GM21528 (cell line): ENCODE results near the gene IGLL5.

ENCODE experiments used
- ATAC-seq: cut with Tn5 transposase; IDR thresholded peaks from one replicate; pipeline ENCODE4 v1.9.1; 2021; ENCODE audit warnings: mild to moderate bottlenecking, moderate library complexity; ENCODE audit not compliant: unreplicated experiment, low FRiP score

IGLL5 gene

DNA sequence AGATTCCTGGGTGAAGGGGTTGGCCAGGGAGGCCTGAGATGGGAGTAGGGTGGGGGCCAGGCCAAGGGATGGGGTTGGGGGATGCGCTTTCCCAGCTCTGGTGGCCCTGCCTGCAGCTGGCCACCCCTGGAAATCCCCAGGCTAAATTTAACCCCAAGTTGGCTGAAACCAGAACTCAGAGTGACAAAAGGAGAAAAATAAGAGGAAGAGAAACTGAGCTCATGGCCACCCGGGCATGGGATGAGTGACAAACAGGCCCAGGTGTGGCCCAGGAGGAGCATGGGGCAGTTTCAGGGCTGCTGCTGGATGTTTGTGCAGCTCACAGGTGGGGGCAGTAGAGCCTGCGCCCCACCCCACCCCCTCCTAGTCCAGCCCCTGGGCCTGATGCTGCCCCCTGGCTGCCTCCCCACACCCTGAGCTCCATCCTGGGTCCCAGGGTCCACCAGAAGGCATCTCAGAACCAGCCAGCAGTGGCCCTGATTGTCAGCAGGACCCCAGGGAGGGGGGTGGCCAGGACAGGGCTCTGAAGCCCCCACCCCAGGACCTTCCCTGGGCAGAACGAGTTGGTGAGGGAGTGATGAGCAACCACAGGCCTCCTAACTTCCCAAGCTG is 48.0 kb downstream of the IGLL5 start:
- peak; percentile 78 for ATAC-seq

DNA sequence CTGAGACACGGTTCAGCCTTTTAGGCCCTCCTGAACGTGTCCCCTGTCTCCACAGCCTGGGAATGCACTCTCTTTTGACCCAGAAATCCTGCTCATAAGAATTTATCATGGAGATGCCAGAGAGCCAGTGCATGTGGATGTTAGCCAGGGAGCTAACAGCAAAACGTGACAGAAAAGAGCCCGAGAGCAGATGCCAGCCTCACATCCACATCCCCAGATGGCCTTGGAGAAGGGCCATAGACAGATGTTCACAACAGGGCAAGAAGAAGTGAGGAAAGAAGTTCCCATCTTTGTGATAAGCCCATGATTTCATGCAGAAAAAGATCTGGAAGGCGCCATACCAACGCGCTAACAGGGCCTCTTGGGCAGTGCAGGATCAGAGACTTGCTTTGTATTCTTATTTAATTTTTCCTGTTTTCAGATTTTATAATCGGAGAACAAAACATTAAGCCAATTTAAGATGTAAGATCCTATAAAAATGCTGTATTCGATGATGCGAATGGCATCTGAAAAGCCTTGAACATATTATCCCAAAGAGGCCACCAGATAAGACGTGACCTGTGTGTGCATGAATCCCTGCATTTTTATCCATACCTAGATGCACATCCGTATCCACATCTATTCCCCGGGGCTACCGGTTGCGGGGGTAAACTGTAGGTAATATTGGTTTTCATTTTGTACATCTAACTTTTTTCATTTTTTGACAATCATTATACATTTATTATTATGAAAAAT is 48.7 kb downstream of the IGLL5 start:
- no peak for ATAC-seq

DNA sequence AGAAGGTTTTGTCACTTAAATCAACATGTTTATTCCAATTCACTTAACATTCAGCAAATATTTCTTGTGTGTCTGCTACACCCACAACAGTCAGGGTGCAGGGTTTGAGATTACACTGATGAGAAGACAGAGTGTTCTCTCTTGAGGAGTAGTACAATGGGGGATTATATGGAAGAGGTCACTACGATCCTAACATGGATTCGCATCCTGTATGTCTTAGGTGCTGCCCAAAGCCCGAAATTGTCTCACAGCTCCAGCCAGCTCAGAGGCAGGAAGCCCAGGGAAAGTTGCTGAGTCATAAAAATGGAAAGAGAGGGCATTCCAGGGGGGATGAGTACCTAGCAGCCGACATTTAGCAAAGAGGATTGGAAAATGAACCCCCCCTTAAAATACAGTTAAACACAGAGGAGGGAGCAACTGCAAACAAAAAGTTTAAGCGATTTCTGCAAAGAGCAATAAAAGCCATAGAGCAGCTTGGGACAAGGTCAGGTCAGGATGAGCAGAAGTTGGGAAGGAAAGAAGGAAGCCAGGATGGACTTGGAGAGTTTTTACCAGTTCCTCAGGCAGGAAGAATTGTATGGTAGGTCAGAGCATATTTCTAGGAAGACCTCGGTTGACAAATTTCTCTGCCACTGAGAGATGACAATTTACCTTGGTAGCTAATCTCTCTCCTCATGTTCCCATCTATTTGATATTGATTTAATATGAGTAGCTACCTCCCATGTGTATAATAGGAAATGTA is 49.5 kb downstream of the IGLL5 start:
- ATAC-seq = no peak

DNA sequence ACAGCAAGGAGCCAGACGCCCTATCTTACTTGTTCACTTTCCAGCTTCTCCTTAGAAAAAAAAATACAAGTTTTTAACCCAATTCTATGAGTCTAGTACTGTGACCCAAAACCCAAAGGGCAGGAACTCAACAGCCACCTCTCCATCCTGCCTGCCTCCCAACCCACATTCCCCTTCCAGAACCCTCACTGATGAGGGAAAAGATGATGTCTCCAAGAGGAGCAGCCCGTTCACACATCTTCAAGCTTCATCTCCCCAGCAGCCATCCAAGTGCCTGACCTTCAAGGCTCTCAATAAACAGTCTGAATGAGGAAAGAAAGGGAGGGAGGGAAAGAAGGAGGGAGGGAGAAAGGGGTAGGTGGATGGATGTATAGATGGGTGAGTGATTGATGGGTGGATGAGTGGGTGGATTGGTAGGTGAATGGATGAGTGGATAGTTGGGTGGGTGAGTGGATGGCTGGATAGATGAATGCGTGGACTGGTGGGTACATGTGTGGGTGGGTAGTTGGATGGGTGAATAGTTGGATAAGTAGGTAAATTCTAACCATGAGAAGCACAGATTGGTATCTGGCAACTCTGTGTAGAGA is 50.4 kb downstream of the IGLL5 start:
- ATAC-seq = no peak

DNA sequence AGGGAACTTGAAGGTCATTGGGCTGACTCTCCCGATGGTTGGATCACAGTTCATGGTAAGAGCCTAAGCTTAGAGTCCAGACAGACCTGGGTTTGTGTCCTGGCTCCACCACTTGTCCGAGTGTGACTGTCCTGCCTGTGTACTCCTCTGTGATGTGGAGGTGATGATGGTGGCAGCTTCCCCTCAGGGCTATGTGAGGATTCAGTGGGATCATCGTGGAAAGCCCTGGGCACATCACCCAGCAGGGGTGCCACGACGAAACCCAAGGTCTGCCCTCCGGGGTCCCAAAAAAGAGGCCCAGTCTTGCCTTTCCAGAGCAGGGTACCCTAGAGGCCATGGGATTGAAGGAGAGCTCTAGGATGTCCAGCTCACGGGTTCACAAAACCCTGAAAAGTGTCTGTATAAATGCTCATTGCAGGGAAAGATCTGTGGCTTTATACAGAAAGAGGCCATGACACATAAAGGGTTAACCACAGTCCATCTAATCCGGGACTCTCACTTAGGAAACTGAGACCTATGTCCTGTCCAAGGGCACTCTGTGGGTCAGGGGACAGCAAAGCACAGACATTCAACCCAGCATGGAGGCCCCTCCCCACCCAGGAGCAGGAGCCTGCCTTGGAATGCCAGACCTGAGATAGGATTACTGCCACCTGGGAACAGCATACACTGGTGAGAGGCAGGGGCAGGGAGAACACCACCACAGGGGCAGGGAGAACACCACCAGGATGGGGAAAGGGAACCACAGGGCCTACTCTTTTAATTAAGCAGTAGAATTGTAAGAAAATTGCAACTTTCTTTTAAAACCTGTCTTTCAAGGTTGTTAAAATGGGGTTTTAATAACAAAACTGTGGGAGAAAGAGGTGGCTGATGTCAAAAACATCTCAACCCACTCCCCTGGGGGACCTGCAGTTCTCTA is 51.3 kb downstream of the IGLL5 start:
- no peak for ATAC-seq

DNA sequence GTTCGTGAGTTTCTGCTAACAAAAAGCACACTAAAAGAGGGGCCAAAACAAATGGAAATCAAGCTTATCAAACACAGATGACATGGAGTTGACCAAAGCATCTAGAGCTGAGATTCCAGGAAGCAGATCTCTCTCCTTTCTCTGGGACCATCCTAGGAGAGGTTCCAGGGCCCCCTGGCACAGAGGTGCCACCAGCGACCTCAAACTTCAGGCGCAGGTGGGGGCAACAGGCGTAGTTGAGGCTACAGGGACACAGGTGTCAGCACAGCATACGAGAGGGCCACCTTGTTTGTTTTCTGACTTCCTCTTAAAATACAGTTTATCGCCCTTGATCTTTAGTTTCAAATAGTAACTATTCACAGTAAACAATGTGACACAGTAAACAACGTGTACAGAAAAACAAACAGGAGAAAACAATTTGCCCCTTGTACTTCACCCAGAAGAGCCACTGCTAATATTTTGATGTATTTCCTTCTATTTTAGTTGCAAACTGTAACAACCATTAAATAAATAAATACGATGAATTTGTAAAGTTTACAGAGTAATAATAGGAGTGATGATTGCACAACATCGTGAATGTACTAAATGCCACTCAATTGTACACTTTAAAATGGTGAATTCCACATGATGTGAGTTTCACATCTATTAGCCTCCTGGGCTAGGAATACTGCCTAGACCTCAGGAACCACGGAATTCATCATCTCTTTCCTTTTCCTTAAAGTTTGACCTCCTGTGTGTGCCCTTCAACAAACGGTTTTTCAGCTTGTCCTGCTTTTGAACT is 52.2 kb downstream of the IGLL5 start:
- ATAC-seq = no peak

DNA sequence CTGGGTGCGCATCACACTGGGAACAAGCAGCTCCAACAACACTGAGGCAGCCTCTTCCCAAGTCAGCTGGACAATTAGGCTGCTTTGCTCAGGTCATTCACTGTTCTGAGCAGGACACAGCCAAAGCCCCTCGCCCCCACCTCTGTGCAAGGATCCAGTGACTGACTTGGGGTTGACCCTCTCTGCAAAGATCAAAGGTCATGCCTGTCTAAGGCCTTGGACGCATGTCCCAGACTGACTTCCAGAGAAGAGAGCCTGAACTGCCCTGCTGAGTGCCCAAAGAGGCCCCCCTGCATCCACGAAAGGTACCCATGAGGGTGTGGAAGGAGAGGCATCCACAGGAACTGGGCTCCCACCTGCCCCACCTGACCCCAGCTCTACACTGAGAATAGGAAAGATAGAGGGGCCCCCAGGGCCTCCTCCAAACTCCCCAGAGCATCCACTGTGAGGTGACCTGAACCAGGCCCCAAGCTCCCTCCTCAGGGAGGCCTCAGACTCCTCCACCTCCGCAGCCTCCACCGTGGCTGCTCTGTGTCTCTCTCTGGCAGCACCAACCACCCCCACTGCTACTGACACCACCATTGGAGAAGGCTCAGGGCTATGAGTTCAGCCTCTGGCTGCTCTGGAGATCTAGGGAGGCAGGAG is 53.5 kb downstream of the IGLL5 start:
- ATAC-seq = no peak

DNA sequence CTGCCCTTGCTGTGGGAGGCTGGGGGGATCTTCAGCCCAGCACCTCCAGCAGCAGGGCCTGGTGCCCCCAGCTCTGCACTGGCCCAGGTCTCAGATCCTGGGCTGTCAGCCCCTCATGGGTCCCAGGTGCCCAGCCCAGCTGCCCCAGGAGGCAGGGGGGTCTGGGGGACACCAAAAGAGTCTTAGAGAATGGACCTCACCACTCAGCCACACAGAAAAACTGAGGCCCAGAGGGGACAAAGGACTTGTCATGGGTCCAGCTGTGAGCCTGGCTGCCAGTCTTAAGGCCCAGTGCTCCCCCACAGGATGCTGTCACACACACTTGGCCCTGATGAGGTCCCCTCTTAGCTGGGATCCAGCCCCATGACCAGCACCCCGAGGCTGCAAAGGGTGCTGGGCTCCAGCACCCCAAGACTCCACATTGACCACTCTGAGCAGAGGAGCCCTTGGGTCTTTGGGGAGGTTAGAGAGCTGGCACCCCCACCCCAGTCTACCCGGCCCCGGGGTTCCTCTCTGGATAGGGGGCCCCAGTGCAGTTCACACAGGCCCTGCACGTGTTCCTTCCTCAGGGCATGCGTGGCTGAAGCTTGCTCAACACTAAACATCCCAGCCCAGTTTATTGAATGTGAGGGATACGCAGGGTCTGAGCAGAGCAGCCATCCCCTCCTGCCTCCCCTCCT is 54.4 kb downstream of the IGLL5 start:
- no peak for ATAC-seq

DNA sequence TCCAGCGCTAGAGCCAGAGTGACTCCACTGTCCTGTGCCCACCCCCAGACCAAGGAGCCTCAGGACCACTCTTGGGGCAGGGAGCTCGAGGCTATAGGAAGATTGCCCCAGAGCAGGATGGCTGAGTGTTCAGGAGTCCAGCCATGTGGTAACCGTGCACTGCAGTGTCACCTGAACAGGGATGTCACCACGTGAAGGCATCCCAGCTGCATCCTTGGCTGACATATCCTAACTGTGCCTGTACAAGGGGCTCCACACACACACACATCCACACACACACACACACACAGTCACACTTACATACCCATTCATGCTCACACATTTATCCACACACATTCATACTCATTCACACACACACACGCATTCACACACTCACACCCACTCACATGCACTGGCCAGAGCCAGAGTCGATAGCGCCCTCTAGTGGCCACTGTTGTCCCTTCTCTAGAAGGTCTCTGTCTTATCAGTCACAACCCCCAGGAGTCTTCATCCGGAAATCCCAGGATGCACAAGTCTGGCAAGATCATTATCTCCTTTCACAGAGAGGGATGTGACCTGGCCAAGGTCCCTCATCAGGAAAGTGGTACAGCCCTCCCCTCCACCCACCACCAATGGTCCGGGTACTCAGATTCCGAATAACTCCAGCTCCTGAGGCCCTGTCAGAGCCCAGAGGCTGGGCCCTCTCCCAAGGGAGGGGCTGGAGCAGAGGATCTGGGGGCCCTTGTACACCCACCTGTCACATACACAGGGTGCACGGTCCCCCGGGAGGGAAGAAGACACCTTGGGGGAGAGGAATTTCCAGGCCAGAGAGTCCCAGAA is 55.1 kb downstream of the IGLL5 start:
- ATAC-seq = no peak

DNA sequence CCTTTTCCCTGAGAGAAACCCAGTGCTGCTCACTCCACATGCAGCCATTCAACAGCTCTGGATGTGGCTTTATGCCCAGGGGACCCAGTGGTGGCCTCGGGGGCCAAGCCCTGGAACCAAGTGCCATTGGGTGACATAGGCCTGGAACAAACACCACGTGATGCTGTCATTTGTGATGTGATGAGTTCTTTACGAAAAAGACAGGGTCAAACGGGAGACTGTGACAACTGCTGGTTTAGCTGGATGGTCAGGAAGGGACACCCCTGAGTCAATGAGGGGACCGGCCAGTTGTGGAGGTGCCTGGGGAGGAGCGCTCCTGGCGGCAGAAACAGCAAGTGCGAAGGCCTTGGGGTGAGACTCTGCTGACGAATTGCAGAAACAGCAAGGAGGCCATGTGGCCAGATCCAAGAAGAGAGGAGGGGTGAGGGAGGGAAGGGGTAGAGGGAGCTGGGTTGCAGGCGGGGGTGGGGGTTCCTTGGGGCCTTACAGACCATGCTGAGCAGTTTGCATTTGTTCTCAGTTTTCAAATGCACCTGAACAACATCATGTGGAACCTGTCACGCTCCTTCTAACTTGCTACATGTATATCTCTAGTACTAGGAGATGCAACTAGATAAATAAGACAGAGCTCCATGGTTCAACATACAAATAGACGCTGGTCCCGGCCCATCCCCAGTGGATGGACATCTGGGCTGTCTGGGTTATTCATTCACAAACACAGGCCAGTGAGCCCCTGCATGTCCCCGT is 56.1 kb downstream of the IGLL5 start:
- no peak for ATAC-seq

DNA sequence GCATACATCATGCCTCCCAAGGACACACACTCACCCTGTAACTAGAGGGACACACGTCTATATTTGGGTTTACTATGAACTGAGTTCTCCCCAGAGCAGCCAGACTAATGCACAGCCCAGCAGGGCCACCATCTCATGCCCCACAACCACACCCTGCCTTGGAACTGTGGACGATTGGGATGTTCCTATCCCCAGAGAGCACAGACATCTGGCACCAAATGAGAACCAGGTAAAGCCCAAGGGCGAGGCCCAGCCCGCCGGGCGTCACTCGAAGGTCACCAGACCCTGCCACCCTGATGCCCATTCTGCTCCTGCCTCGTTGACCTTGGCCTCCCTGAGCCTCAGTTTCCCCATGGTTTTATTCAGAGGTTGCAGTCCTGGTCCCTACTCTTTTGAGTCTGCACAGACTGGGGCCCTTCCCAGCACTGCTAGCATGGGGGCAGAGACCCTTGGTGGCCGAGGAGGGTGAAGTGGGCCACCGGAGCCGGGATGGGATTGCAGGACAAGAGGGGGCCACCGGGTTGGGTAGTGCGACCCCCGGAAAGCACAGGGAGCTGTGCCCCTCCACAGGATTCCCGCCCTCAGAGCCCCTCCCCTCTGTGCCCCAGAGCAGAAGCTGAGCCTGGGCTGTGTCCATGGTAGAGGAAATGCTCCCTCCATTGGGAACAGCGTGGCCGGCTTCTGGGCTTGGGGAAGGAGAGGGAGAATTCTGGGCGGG is 56.8 kb downstream of the IGLL5 start:
- ATAC-seq = no peak

DNA sequence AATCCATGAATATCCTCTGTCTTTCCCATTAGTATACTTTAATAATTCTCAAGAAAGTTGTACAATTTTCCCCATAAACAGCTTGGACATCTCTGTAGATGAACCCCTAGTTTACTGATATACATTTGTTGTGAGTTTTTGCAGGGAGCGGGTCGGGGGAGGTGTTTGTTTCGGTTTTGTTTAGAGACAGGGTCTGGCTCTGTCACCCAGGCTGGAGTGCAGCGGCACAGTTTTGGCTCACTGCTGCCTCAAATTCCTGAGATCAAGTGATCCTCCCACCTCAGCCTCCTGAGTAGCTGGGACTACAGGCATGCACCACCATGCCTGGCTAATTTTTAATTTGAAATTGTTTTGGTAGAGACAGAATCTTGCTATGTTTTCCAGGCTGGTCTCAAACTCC is 57.6 kb downstream of the IGLL5 start:
- no peak for ATAC-seq
